HG03457 (cell line): ENCODE measurements around the gene RPL37.
"Not testable (repeated sequence)": the region's sequence is repeated elsewhere in the genome, so short reads cannot be mapped to it uniquely, and the experiment has no call there.

Source experiments
- ATAC-seq: cut with Tn5 transposase; IDR thresholded peaks from one replicate; pipeline ENCODE4 v1.9.1; 2021; ENCODE audit warnings: moderate number of reproducible peaks; ENCODE audit not compliant: unreplicated experiment

RPL37 gene

GRCh38 chr5:40834849-40835787 lies at the start of gene RPL37:
RPL37 (minus strand) TSS chr5:40835222; CDS start chr5:40835185, 37 bp downstream.
- ATAC-seq, result peak; percentile 91

DNA sequence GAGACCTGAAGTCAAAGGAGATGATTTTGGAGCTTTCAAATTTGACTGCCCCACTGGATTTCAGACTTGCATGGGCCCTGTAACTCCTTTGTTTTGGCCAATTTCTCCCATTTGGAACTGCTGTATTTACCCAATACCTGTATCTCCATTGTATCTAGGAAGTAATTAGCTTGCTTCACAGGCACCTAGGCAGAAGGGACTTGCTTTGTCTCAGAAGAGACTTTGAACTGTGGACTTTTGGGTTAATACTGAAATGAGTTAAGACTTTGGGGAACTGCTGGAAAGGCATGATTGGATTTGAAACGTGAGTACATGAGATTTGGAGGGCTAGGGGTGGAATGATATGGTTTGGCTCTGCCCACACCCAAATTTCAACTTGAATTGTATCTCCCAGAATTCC lies 48.0 kb upstream of the RPL37 start:
- not testable (repeated sequence) for ATAC-seq

GRCh38 chr5:40882291-40882690 lies 47.3 kb upstream of the RPL37 start:
- no peak for ATAC-seq

GRCh38 chr5:40879163-40879942 lies 44.3 kb upstream of the RPL37 start:
- ATAC-seq, result no peak

DNA sequence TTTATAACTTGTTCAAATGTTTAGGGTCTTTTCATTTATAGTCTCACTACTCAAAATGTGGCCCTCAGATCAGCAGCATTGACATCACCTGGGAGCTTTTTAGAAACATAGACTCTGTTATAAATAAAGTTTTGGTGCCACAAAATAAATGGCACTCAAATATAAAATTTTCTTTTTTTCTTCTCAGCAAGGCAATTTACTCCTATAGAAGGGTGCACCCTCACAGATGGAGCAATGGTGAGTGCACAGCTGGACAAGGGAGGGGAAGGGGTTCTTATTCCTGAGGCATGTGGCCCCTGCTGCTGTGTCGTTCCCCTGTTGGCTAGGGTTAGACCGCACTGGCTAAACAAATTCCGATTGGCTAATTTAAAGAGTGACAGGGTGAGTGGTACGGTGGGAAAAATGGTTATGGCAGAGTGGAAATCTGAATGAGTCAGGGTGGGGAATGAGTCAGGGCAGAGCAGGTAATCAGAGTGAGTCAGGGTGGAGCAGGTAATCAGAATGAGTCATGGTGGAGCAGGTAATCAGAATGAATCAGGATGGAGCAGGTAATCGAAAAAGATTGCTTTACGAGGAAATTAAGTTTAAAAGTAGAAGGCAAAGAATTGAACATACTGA lies 42.5 kb upstream of the RPL37 start:
- no peak for ATAC-seq

GRCh38 chr5:40875958-40876357 lies 40.9 kb upstream of the RPL37 start:
- ATAC-seq, result no peak

GRCh38 chr5:40873286-40873880 lies 38.4 kb upstream of the RPL37 start:
- no peak for ATAC-seq

GRCh38 chr5:40872253-40872652 lies 37.2 kb upstream of the RPL37 start:
- ATAC-seq, result not testable (repeated sequence)

DNA sequence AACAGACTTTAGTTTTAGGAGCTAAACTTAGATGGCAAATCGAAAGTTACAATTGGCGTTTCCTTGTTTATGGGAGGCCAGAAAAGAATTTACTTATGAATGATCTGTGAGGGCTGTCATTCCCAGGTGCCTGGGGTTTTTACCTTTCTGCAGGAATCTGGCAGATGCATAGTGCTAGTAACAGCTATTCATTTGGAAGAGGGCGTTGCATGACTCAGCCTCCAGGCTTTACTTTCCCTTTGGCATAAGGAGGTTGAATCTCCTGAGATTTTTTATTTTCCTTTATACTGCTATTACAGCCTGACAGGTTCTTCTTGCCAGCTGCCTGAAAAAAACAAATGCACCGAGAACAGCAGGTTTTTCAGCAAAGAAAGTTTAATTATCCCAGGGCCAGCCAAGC lies 36.2 kb upstream of the RPL37 start:
- ATAC-seq, result no peak

- ATAC-seq, result no peak
Observed at GRCh38 chr5:40869384-40869783, 34.4 kb upstream of the RPL37 start.

- ATAC-seq, result no peak
Observed at GRCh38 chr5:40866844-40867243, 31.8 kb upstream of the RPL37 start.

GRCh38 chr5:40865004-40865403 lies 30.0 kb upstream of the RPL37 start:
- ATAC-seq, result not testable (repeated sequence)

- ATAC-seq, result no peak
Observed at GRCh38 chr5:40860711-40861110, 25.7 kb upstream of the RPL37 start.

GRCh38 chr5:40853632-40854192 lies 18.7 kb upstream of the RPL37 start:
- no peak for ATAC-seq

DNA sequence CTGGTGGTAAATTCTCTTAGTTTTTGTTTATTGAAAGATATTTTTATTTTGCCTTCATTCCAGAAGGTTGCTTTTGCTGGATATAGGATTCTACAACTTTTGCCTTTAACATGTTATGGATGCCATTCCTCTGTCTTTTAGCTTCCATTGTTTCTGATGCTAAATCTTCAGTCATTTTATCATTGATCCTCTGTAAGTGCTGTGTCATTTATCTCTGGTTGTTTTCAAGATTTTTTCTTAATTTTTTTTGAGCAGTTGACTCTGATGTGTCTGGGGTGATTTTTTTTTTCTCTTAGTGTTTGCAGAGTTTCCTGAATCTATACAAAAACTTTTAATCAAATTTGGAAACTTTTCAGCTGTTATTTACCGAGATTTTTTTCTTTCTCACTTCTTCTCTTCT lies 12.5 kb upstream of the RPL37 start:
- no peak for ATAC-seq

GRCh38 chr5:40846371-40846770 lies 11.3 kb upstream of the RPL37 start:
- no peak for ATAC-seq

- no peak for ATAC-seq
Observed at GRCh38 chr5:40844565-40844964, 9.5 kb upstream of the RPL37 start.

- no peak for ATAC-seq
Observed at GRCh38 chr5:40842351-40842750, 7.3 kb upstream of the RPL37 start.

GRCh38 chr5:40841068-40841805 lies 6.2 kb upstream of the RPL37 start, which contains the start of gene CARD6:
CARD6 (plus strand) TSS chr5:40841367; CDS start chr5:40841383, 16 bp downstream.
- no peak for ATAC-seq

- no peak for ATAC-seq
Observed at GRCh38 chr5:40838086-40838485, 3.1 kb upstream of the RPL37 start.
